Measurements from ENCODE around the gene SCAND1.
"Not testable (repeated sequence)": the region's sequence is repeated elsewhere in the genome, so short reads cannot be mapped to it uniquely, and the experiment has no call there.

SCAND1 gene

GRCh38 chr20:35956616-35957015, 2.3 kb upstream of the SCAND1 start:
- no peak for DNase-seq
- Histone ChIP-seq H3K4me3 (ENCODE audit: low read depth, low read length) (no peak overlapping the region), H3K27ac (no peak overlapping the region), H3K9me3 (ENCODE audit: severe bottlenecking) (no peaks in the 10 kb centered on the region), H3K27me3 (ENCODE audit: insufficient read depth, low read depth, severe bottlenecking) (no peaks in the 10 kb centered on the region), H3K36me3 (peaks cover 9% of the 10 kb centered on the region)
- TF ChIP-seq CTCF (IDR thresholded peaks at IDR 0.05; ENCODE audit: low read depth, low read length): no peak

- peak overlapping the region; percentile 82 for H3K27ac ChIP-seq
- H3K4me3 ChIP-seq (ENCODE audit: low read depth, low read length): peak overlapping the region; percentile 93
- no peaks in the 10 kb centered on the region for H3K9me3 ChIP-seq (ENCODE audit: severe bottlenecking)
- peaks cover 10% of the 10 kb centered on the region for H3K36me3 ChIP-seq
- H3K27me3 ChIP-seq (ENCODE audit: insufficient read depth, low read depth, severe bottlenecking): no peaks in the 10 kb centered on the region
- no peak for TF ChIP-seq CTCF (IDR thresholded peaks at IDR 0.05; ENCODE audit: low read depth, low read length)
- DNase-seq: no peak
These were observed 577 bp upstream of the SCAND1 start for GRCh38 chr20:35954907-35955251.

- peak overlapping the region; percentile 97 for H3K27ac ChIP-seq
- no peak for TF ChIP-seq CTCF (IDR thresholded peaks at IDR 0.05; ENCODE audit: low read depth, low read length)
- H3K9me3 ChIP-seq (ENCODE audit: severe bottlenecking): no peaks in the 10 kb centered on the region
- DNase-seq: peak; percentile 34
- H3K4me3 ChIP-seq (ENCODE audit: low read depth, low read length): peak overlapping the region; percentile 93
- H3K36me3 ChIP-seq: peaks cover 21% of the 10 kb centered on the region
- no peaks in the 10 kb centered on the region for H3K27me3 ChIP-seq (ENCODE audit: insufficient read depth, low read depth, severe bottlenecking)
These were observed 709 bp downstream of the SCAND1 start for GRCh38 chr20:35953387-35954199.

GRCh38 chr20:35952480-35953386, 1.6 kb downstream of the SCAND1 start:
- peaks cover 29% of the 10 kb centered on the region for H3K36me3 ChIP-seq
- H3K9me3 ChIP-seq (ENCODE audit: severe bottlenecking): no peaks in the 10 kb centered on the region
- TF ChIP-seq CTCF (IDR thresholded peaks at IDR 0.05; ENCODE audit: low read depth, low read length): no peak
- H3K27me3 ChIP-seq (ENCODE audit: insufficient read depth, low read depth, severe bottlenecking): no peaks in the 10 kb centered on the region
- H3K4me3 ChIP-seq (ENCODE audit: low read depth, low read length): peak overlapping the region; percentile 93
- no peak for DNase-seq
- peak overlapping the region; percentile 97 for H3K27ac ChIP-seq

- H3K27ac ChIP-seq: peak overlapping the region; percentile 97
- H3K4me3 ChIP-seq (ENCODE audit: low read depth, low read length): not testable (repeated sequence)
These were observed 2.2 kb downstream of the SCAND1 start for GRCh38 chr20:35952080-35952479.

GRCh38 chr20:35950093-35950492, 4.2 kb downstream of the SCAND1 start:
- H3K36me3 ChIP-seq: peaks cover 52% of the 10 kb centered on the region
- no peak for TF ChIP-seq CTCF (IDR thresholded peaks at IDR 0.05; ENCODE audit: low read depth, low read length)
- no peaks in the 10 kb centered on the region for H3K9me3 ChIP-seq (ENCODE audit: severe bottlenecking)

More at GRCh38 chr20:35952080-35952479, 2.2 kb downstream of the SCAND1 start:
- not testable (repeated sequence) for H3K9me3 ChIP-seq (ENCODE audit: severe bottlenecking); H3K27me3 ChIP-seq (ENCODE audit: insufficient read depth, low read depth, severe bottlenecking); DNase-seq
- peaks cover 36% of the 10 kb centered on the region for H3K36me3 ChIP-seq

More at GRCh38 chr20:35950093-35950492, 4.2 kb downstream of the SCAND1 start:
- no peak for DNase-seq
- Histone ChIP-seq H3K27me3 (ENCODE audit: insufficient read depth, low read depth, severe bottlenecking) (no peaks in the 10 kb centered on the region), H3K27ac (no peak overlapping the region), H3K4me3 (ENCODE audit: low read depth, low read length) (no peak overlapping the region)

Data from WERI-Rb-1 (cell line).